ENCODE measurements around the gene CLEC12A.

The CLEC12A gene

GRCh38 chr12:9941838-9942237 lies 29.4 kb upstream of the CLEC12A start:
- intact Hi-C loops (cut with DNase I; ENCODE audit: low total_unique reads) = no loop called here
- Histone ChIP-seq H3K9me3 (no peaks in the 10 kb centered on the region), H3K27me3 (no peaks in the 10 kb centered on the region), H3K4me3 (no peak overlapping the region), H3K36me3 (no peaks in the 10 kb centered on the region), H3K4me1 (no peaks in the 10 kb centered on the region), H3K27ac (no peak overlapping the region)
- no peak for DNase-seq
- TF ChIP-seq CTCF (IDR thresholded peaks at IDR 0.05) = no peak

- Histone ChIP-seq H3K4me3 (no peak overlapping the region), H3K27me3 (no peaks in the 10 kb centered on the region), H3K27ac (no peak overlapping the region), H3K4me1 (no peaks in the 10 kb centered on the region), H3K9me3 (no peaks in the 10 kb centered on the region), H3K36me3 (no peaks in the 10 kb centered on the region)
- intact Hi-C loops (cut with DNase I; ENCODE audit: low total_unique reads) = no loop called here
- DNase-seq = no peak
- TF ChIP-seq CTCF (IDR thresholded peaks at IDR 0.05) = no peak
These were observed 28.0 kb upstream of the CLEC12A start for GRCh38 chr12:9943240-9943639.

GRCh38 chr12:9944391-9944790 lies 26.8 kb upstream of the CLEC12A start:
- no peak for TF ChIP-seq CTCF (IDR thresholded peaks at IDR 0.05)
- Histone ChIP-seq H3K4me3 (no peak overlapping the region), H3K36me3 (no peaks in the 10 kb centered on the region), H3K27me3 (no peaks in the 10 kb centered on the region), H3K9me3 (no peaks in the 10 kb centered on the region), H3K27ac (no peak overlapping the region), H3K4me1 (no peaks in the 10 kb centered on the region)
- intact Hi-C loops (cut with DNase I; ENCODE audit: low total_unique reads) = no loop called here
- no peak for DNase-seq

GRCh38 chr12:9947674-9948073 lies 23.5 kb upstream of the CLEC12A start:
- H3K9me3 ChIP-seq = no peaks in the 10 kb centered on the region
- H3K4me3 ChIP-seq = no peak overlapping the region
- H3K4me1 ChIP-seq = no peaks in the 10 kb centered on the region
- no peak for DNase-seq
- H3K27me3 ChIP-seq = no peaks in the 10 kb centered on the region
- intact Hi-C loops (cut with DNase I; ENCODE audit: low total_unique reads) = no loop called here
- H3K27ac ChIP-seq = no peak overlapping the region
- TF ChIP-seq CTCF (IDR thresholded peaks at IDR 0.05) = no peak
- no peaks in the 10 kb centered on the region for H3K36me3 ChIP-seq

- intact Hi-C loops (cut with DNase I; ENCODE audit: low total_unique reads) = no loop called here
- Histone ChIP-seq H3K4me3 (no peak overlapping the region), H3K4me1 (no peaks in the 10 kb centered on the region), H3K27me3 (no peaks in the 10 kb centered on the region), H3K9me3 (no peaks in the 10 kb centered on the region), H3K27ac (no peak overlapping the region), H3K36me3 (no peaks in the 10 kb centered on the region)
- DNase-seq = no peak
- no peak for TF ChIP-seq CTCF (IDR thresholded peaks at IDR 0.05)
These were observed 22.5 kb upstream of the CLEC12A start for GRCh38 chr12:9948606-9949296.
